ENCODE data around the gene CHIA.
"Not testable (repeated sequence)": the region's sequence is repeated elsewhere in the genome, so short reads cannot be mapped to it uniquely, and the experiment has no call there.

Gene CHIA

GRCh38 chr1:111286912-111287311, 3.7 kb upstream of the CHIA start:
- DNase-seq = no peak

GRCh38 chr1:111289371-111289770, 1.3 kb upstream of the CHIA start:
- DNase-seq = no peak

- no peak for DNase-seq
Measured at GRCh38 chr1:111290104-111290503, 547 bp upstream of the CHIA start.

GRCh38 chr1:111294390-111294789, 3.7 kb downstream of the CHIA start:
- no peak for DNase-seq

GRCh38 chr1:111302374-111302773, 11.7 kb downstream of the CHIA start:
- no peak for DNase-seq

- no peak for DNase-seq
Measured at GRCh38 chr1:111309690-111310089, 19.0 kb downstream of the CHIA start.

- DNase-seq = no peak
Measured at GRCh38 chr1:111318523-111318922, 27.9 kb downstream of the CHIA start.

GRCh38 chr1:111320066-111320879, 29.6 kb downstream of the CHIA start:
- DNase-seq = no peak

GRCh38 chr1:111323231-111323630, 32.6 kb downstream of the CHIA start:
- DNase-seq = no peak

- no peak for DNase-seq
Measured at GRCh38 chr1:111332190-111332589, 41.5 kb downstream of the CHIA start.

- peak; percentile 72 for DNase-seq
Measured at GRCh38 chr1:111334169-111334568, 43.5 kb downstream of the CHIA start.

GRCh38 chr1:111335214-111335877, 44.7 kb downstream of the CHIA start:
- peak; percentile 31 for DNase-seq

- DNase-seq = not testable (repeated sequence)
Measured at GRCh38 chr1:111338849-111339248, 48.2 kb downstream of the CHIA start.

- peak; percentile 93 for DNase-seq
Measured at GRCh38 chr1:111346089-111346885, 55.6 kb downstream of the CHIA start.

- no peak for DNase-seq
Measured at GRCh38 chr1:111347026-111347425, 56.4 kb downstream of the CHIA start.

- DNase-seq = no peak
Measured at GRCh38 chr1:111351700-111352099, 61.0 kb downstream of the CHIA start.

- peak; percentile 19 for DNase-seq
Measured at GRCh38 chr1:111354584-111354983, 63.9 kb downstream of the CHIA start.

GRCh38 chr1:111358964-111359363, 68.3 kb downstream of the CHIA start:
- DNase-seq = no peak

GRCh38 chr1:111359376-111359775, 68.7 kb downstream of the CHIA start:
- no peak for DNase-seq

- DNase-seq = not testable (repeated sequence)
Measured at GRCh38 chr1:111360257-111360656, 69.6 kb downstream of the CHIA start.

- DNase-seq = no peak
Measured at GRCh38 chr1:111361761-111362160, 71.1 kb downstream of the CHIA start.

GRCh38 chr1:111364690-111365089, 74.0 kb downstream of the CHIA start:
- DNase-seq = no peak

- no peak for DNase-seq
Measured at GRCh38 chr1:111366256-111366655, 75.6 kb downstream of the CHIA start.

- DNase-seq = no peak
Measured at GRCh38 chr1:111369177-111369576, 78.5 kb downstream of the CHIA start.
